Uterus (tissue), 2 donors: ENCODE results near the gene RPN1.

Source experiments
- POLR2A ChIP-seq, 2 donors: fragments of 450-650 bp; IDR thresholded peaks; one replicate each; pipeline ENCODE4 v1.6.1; 2016; ENCODE audit warnings: antibody characterized with exemption in 2 of 2, mild to moderate bottlenecking in 1 of 2, moderate library complexity in 1 of 2
- TF ChIP-seq, protein P1 (sequence below), 4 experiments: fragments of 200-600 bp in 2 of 4; fragments of 450-650 bp in 2 of 4; sonication (generic) in 2 of 4; IDR thresholded peaks; one replicate each; pipeline ENCODE4 v1.5.1; 2016 to 2019; ENCODE audit warnings: antibody characterized with exemption in 4 of 4, mild to moderate bottlenecking in 2 of 4, moderate library complexity in 1 of 4

DNA sequence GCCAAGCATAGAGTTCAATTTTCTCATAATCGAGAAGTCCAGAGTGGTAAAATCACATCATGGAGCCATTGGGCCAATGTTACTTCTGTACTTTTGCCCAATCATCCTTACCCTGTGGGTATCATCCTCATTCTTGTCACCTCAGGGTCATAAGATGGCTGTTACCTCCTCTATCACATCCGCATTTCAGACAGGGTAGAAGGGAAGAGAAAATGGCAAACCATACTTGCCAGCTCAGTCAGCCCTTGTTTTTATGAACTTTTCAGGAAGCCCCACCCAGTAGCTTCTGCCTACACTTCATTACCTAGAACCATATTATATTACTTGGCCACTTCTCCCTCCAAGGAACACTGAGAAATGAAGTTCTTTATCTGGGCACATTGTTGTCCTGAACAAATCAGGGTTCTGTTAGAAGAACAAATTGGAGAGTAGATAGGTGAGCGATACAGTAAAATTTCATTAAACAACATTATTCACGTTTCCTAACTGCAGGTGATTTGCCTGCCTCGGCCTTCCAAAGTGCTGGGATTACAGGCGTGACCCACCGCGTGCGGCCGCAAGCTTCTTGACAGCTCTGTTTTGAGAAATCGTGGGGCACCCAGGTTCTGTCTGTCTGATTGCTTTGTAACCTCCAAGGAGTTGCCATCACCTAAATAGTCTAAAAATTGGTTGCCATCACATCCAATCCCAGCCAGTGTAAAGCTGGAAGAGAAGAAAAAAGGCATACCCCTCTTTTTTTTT lies 34.5 kb upstream of the RPN1 start:
- TF ChIP-seq, protein P1, sequence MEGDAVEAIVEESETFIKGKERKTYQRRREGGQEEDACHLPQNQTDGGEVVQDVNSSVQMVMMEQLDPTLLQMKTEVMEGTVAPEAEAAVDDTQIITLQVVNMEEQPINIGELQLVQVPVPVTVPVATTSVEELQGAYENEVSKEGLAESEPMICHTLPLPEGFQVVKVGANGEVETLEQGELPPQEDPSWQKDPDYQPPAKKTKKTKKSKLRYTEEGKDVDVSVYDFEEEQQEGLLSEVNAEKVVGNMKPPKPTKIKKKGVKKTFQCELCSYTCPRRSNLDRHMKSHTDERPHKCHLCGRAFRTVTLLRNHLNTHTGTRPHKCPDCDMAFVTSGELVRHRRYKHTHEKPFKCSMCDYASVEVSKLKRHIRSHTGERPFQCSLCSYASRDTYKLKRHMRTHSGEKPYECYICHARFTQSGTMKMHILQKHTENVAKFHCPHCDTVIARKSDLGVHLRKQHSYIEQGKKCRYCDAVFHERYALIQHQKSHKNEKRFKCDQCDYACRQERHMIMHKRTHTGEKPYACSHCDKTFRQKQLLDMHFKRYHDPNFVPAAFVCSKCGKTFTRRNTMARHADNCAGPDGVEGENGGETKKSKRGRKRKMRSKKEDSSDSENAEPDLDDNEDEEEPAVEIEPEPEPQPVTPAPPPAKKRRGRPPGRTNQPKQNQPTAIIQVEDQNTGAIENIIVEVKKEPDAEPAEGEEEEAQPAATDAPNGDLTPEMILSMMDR (IDR thresholded peaks at IDR 0.05): no peak
- no peak for TF ChIP-seq POLR2A (IDR thresholded peaks at IDR 0.05)
